ENCODE data around the gene ARHGAP26.
"Not testable (repeated sequence)": the region's sequence is repeated elsewhere in the genome, so short reads cannot be mapped to it uniquely, and the experiment has no call there.

DNA sequence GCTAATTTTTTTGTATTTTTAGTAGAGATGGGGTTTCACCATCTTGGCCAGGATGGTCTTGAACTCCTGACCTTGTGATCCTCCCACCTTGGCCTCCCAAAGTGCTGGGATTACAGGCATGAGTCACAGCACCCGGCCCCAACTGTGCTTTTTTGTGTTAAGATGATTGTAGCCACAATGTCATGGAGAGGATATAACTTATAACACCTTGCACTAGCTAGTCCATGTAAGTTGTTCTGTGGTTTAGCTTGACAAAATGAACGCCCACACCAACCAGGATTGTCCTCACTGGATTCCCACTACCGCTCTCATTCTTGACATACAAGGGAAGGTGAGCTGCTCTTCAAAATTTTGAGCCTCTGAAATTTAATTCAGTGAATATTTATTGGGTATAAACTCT, 182.7 kb downstream of the ARHGAP26 start:
- TF ChIP-seq, protein P1, sequence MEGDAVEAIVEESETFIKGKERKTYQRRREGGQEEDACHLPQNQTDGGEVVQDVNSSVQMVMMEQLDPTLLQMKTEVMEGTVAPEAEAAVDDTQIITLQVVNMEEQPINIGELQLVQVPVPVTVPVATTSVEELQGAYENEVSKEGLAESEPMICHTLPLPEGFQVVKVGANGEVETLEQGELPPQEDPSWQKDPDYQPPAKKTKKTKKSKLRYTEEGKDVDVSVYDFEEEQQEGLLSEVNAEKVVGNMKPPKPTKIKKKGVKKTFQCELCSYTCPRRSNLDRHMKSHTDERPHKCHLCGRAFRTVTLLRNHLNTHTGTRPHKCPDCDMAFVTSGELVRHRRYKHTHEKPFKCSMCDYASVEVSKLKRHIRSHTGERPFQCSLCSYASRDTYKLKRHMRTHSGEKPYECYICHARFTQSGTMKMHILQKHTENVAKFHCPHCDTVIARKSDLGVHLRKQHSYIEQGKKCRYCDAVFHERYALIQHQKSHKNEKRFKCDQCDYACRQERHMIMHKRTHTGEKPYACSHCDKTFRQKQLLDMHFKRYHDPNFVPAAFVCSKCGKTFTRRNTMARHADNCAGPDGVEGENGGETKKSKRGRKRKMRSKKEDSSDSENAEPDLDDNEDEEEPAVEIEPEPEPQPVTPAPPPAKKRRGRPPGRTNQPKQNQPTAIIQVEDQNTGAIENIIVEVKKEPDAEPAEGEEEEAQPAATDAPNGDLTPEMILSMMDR (IDR thresholded peaks at IDR 0.05), result not testable (repeated sequence)
- not testable (repeated sequence) for TF ChIP-seq POLR2A (IDR thresholded peaks at IDR 0.05)

All from lower leg skin (tissue), 3 donors.